Prostate gland (tissue), 2 donors: ENCODE measurements around the gene MYBPHL. TPM values are rescaled to one million over a fixed set of nuclear protein-coding genes. Genes with fewer than 3 reads are reported as not detected.

ENCODE experiments used
- DNase-seq: peaks from one replicate; pipeline ENCODE4 v3.0.0-alpha.2; 2019; ENCODE audit warnings: low spot score
- H3K27ac ChIP-seq, 2 donors: fragments of 200-600 bp; sonication (generic); 2 replicates each; pipeline ENCODE4 v1.5.1; 2017 to 2019
- H3K27me3 ChIP-seq: fragments of 200-600 bp; sonication (generic); replicated peaks from 2 replicates; pipeline ENCODE4 v1.5.1; 2019; ENCODE audit not compliant: insufficient read depth
- H3K36me3 ChIP-seq, 2 donors: fragments of 200-600 bp; sonication (generic); 1 replicate in 1 of 2; 2 replicates in 1 of 2; pipeline versions ENCODE4 v1.5.1 to v1.8.1; 2017 to 2019
- H3K4me1 ChIP-seq: fragments of 200-600 bp; sonication (generic); replicated peaks from 2 replicates; pipeline ENCODE4 v1.5.1; 2019
- H3K4me3 ChIP-seq, 2 donors: fragments of 200-600 bp; sonication (generic); 2 replicates each; pipeline ENCODE4 v1.5.1; 2017 to 2019
- H3K9me3 ChIP-seq: fragments of 200-600 bp; sonication (generic); 2 replicates; pipeline ENCODE4 v1.5.1; 2017
- CTCF ChIP-seq, 4 experiments: fragments of 200-600 bp in 2 of 4; fragments of 450-650 bp in 2 of 4; sonication (generic) in 2 of 4; IDR thresholded peaks; 1 replicate in 3 of 4; 2 replicates in 1 of 4; pipeline ENCODE4 v1.5.1; 2016 to 2019; ENCODE audit warnings: antibody characterized with exemption in 4 of 4, mild to moderate bottlenecking in 2 of 4, moderate library complexity in 2 of 4
- POLR2A ChIP-seq: fragments of 450-650 bp; IDR thresholded peaks from one replicate; pipeline ENCODE4 v1.6.1; 2016; ENCODE audit warnings: antibody characterized with exemption, mild to moderate bottlenecking
- POLR2AphosphoS5 ChIP-seq: sonication (generic); formaldehyde crosslinking; IDR thresholded peaks from one replicate; pipeline ENCODE4 v1.6.1; 2017; ENCODE audit warnings: antibody characterized with exemption
- WGBS: methylation state at CpG from one replicate; pipeline ENCODE4 v1.1.5; 2018; 5-methylcytosine and 5-hydroxymethylcytosine counted together
- intact Hi-C: fragments of 100-400 bp; cut with DNase I; formaldehyde crosslinking; loops from one replicate; pipeline ENCODE4 v1.14.2; 2022
- total RNA-seq, 2 donors: library from RNA; depleted of rRNA; stranded (reverse); fragments of >200 nt; gene quantifications; one replicate each; pipeline ENCODE4 v1.1.0, GENCODE V29; 2016

Gene MYBPHL
- total RNA-seq, 2 donors from 2014 or later, result not detected

DNA sequence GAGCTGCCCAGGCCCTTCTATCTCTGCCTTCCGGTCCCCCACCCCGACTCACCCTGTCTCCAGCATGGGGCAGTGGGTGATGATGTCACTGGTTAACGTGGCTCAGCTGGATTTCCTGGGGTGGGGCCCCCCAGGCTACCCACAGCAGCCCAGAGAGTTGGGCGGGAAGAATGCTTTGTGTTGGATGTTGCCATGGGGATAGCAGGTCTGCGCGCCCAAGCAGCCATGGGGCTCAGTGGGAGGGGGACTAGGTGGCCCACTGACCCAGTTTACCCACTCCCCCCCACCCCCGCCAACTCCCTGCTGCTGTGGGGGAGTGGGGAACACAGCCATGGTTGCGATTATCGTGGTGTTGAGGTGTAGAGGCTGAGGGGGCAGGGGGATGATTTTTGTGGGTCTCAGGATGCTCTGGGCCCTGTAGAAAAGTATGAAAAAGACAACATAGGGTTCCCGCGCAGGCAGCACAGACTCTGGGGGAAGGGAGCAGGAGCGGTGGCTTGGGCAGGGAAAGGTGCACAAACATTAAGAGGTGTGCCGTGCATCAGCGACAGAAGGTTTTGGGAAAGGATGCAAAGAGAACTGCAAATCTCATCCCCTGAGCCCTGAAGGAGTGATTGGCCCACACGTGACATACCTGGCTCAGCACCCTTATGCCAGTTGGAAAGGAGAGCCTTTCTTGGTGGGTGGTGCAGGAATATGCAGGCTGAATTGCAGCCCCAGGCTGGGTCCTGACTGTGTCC is 49.0 kb downstream of the MYBPHL start:
- H3K4me1 ChIP-seq, result no peaks in the 10 kb centered on the region
- no peaks in the 10 kb centered on the region for H3K9me3 ChIP-seq
- TF ChIP-seq CTCF (IDR thresholded peaks at IDR 0.05) (no peak), POLR2A (no peak)
- H3K4me3 ChIP-seq, result no peak overlapping the region
- H3K27me3 ChIP-seq, result no peaks in the 10 kb centered on the region
- WGBS, result 65% methylated on average over 15 of the region's 15 CpGs
- H3K27ac ChIP-seq, result no peak overlapping the region
- no peaks in the 10 kb centered on the region for H3K36me3 ChIP-seq
- DNase-seq, result no peak
- intact Hi-C loops, result no loop called here

GRCh38 chr1:109256971-109257681 is 49.7 kb downstream of the MYBPHL start:
- H3K9me3 ChIP-seq, result no peaks in the 10 kb centered on the region
- no peaks in the 10 kb centered on the region for H3K27me3 ChIP-seq
- no peak overlapping the region for H3K4me3 ChIP-seq
- no peaks in the 10 kb centered on the region for H3K4me1 ChIP-seq
- no peak overlapping the region for H3K27ac ChIP-seq
- DNase-seq, result no peak
- WGBS, result 86% methylated on average over 5 of the region's 5 CpGs
- intact Hi-C loops, result no loop called here
- no peak for TF ChIP-seq POLR2A
- TF ChIP-seq CTCF (IDR thresholded peaks at IDR 0.05), result no peak
- no peak for TF ChIP-seq POLR2AphosphoS5
- H3K36me3 ChIP-seq, result no peaks in the 10 kb centered on the region

- Histone ChIP-seq H3K9me3 (no peaks in the 10 kb centered on the region), H3K4me1 (no peaks in the 10 kb centered on the region), H3K27me3 (no peaks in the 10 kb centered on the region), H3K36me3 (no peaks in the 10 kb centered on the region), H3K27ac (no peak overlapping the region), H3K4me3 (no peak overlapping the region)
- TF ChIP-seq POLR2A (no peak), POLR2AphosphoS5 (no peak), CTCF (IDR thresholded peaks at IDR 0.05) (no peak)
- DNase-seq, result no peak
- 87% methylated on average over 7 of the region's 7 CpGs for WGBS
- intact Hi-C loops, result no loop called here
Observed at GRCh38 chr1:109256085-109256484, 50.7 kb downstream of the MYBPHL start.

GRCh38 chr1:109255678-109256077 is 51.1 kb downstream of the MYBPHL start:
- Histone ChIP-seq H3K4me3 (no peak overlapping the region), H3K27ac (no peak overlapping the region), H3K36me3 (no peaks in the 10 kb centered on the region), H3K27me3 (no peaks in the 10 kb centered on the region), H3K9me3 (no peaks in the 10 kb centered on the region), H3K4me1 (no peaks in the 10 kb centered on the region)
- no peak for DNase-seq
- intact Hi-C loops, result no loop called here
- no peak for TF ChIP-seq POLR2A
- TF ChIP-seq CTCF (IDR thresholded peaks at IDR 0.05), result no peak
- TF ChIP-seq POLR2AphosphoS5, result no peak
- 90% methylated on average over 5 of the region's 5 CpGs for WGBS
